H1 (cell line): ENCODE data around the gene ETS1.

ENCODE experiments used
- CTCF ChIP-seq, 3 experiments: IDR thresholded peaks; 1 replicate in 2 of 3; 2 replicates in 1 of 3; pipeline versions ENCODE4 v1.5.1 to v1.6.1; 2011; ENCODE audit warnings: low read length in 3 of 3, mild to moderate bottlenecking in 3 of 3, inconsistent platforms in 2 of 3, low read depth in 1 of 3, moderate library complexity in 1 of 3; ENCODE audit not compliant: insufficient read depth in 1 of 3; ENCODE audit errors: control extremely low read depth in 1 of 3
- ZNF274 ChIP-seq: IDR thresholded peaks from 2 replicates; pipeline ENCODE4 v1.7.0; 2012; ENCODE audit warnings: low read length, borderline replicate concordance; ENCODE audit errors: extremely low read depth

- TF ChIP-seq CTCF (IDR thresholded peaks at IDR 0.05; ENCODE audit: control extremely low read depth in 1 of 3, insufficient read depth in 1 of 3, low read depth in 1 of 3, low read length in 3 of 3) (no peak), ZNF274 (no peak)
Measured at GRCh38 chr11:128481135-128481534, 106.2 kb downstream of the ETS1 start.
